KMS-11 (cell line): Measurements from ENCODE around the gene ETNK2.

Experiments used
- H2AFZ ChIP-seq: fragments of 200-600 bp; sonication (generic); 2 replicates; pipeline ENCODE4 v1.6.1; 2016; ENCODE audit warnings: antibody characterized with exemption, mixed run types, low read depth
- H3K27ac ChIP-seq: fragments of 200-600 bp; sonication (generic); 2 replicates; pipeline ENCODE4 v1.6.1; 2016; ENCODE audit warnings: mild to moderate bottlenecking, mixed run types
- H3K27me3 ChIP-seq: fragments of 200-600 bp; sonication (generic); 2 replicates; pipeline ENCODE4 v1.6.1; 2017; ENCODE audit warnings: mild to moderate bottlenecking, low read depth, mixed run types, moderate library complexity; ENCODE audit not compliant: insufficient read depth
- H3K36me3 ChIP-seq: fragments of 200-600 bp; sonication (generic); 2 replicates; pipeline ENCODE4 v1.6.1; 2017; ENCODE audit warnings: mild to moderate bottlenecking, mixed run types; ENCODE audit not compliant: insufficient read depth
- H3K4me1 ChIP-seq: fragments of 200-600 bp; sonication (generic); 2 replicates; pipeline ENCODE4 v1.6.1; 2016; ENCODE audit warnings: mild to moderate bottlenecking, low read depth, mixed run types; ENCODE audit not compliant: poor library complexity, severe bottlenecking
- H3K4me2 ChIP-seq: fragments of 200-600 bp; sonication (generic); 2 replicates; pipeline ENCODE4 v1.7.0; 2016; ENCODE audit warnings: mild to moderate bottlenecking, mixed run types
- H3K4me3 ChIP-seq: fragments of 200-600 bp; sonication (generic); IDR thresholded peaks from 2 replicates; pipeline ENCODE4 v1.6.1; 2017; ENCODE audit warnings: low read depth, low read length, mixed read lengths; ENCODE audit not compliant: insufficient read depth
- H3K79me2 ChIP-seq: fragments of 200-600 bp; sonication (generic); 2 replicates; pipeline ENCODE4 v1.6.1; 2016; ENCODE audit warnings: low read depth, mixed run types; ENCODE audit not compliant: insufficient read depth
- H3K9ac ChIP-seq: fragments of 200-600 bp; sonication (generic); 2 replicates; pipeline ENCODE4 v1.6.1; 2016; ENCODE audit warnings: mild to moderate bottlenecking, mixed run types
- H4K20me1 ChIP-seq: fragments of 200-600 bp; sonication (generic); 2 replicates; pipeline ENCODE4 v1.6.1; 2016; ENCODE audit warnings: mild to moderate bottlenecking, mixed run types; ENCODE audit not compliant: insufficient read depth
- TF ChIP-seq, protein P1 (sequence below): fragments of 200-600 bp; sonication (generic); conservative IDR thresholded peaks from 2 replicates; pipeline ENCODE4 v1.6.1; 2017; ENCODE audit warnings: low read depth, mild to moderate bottlenecking, antibody characterized with exemption, low read length, moderate library complexity, mixed read lengths

The ETNK2 gene

DNA sequence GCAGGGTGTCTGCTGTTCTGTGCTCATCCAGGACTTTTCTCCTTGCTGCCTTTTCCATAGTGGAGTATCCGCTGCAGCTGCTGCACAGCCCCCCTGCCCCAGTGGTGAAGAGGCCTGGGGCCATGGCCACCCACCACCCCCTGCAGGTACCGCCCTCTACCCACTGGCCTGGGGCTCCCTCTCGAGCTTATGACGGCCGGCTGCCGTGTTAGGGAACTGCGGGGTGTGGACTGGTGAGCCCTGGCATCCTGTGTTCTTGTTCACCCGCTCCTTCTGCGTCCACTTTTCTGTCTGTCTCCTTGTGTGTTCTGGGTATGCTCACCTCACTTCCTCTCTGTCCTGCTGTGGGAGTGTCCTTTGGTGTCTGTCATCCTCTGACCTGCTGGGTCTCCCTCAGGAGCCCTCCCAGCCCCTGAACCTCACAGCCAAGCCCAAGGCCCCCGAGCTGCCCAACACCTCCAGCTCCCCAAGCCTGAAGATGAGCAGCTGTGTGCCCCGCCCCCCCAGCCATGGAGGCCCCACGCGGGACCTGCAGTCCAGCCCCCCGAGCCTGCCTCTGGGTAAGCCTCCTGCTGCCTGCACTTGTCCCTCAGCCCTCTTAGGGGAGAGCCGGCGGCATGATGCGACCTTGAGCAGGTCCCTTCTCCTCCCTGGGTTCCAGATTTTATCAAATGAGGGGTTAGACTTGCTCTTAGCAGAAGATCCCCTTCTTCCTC lies 29.8 kb downstream of the ETNK2 start:
- Histone ChIP-seq H3K36me3 (no peaks in the 10 kb centered on the region), H3K4me1 (no peaks in the 10 kb centered on the region), H3K4me2 (no peak overlapping the region), H3K4me3 (no peak overlapping the region), H3K79me2 (no peaks in the 10 kb centered on the region), H3K27me3 (no peaks in the 10 kb centered on the region), H2AFZ (no peak overlapping the region), H3K27ac (no peak overlapping the region), H4K20me1 (no peaks in the 10 kb centered on the region), H3K9ac (no peak overlapping the region)
- TF ChIP-seq, protein P1, sequence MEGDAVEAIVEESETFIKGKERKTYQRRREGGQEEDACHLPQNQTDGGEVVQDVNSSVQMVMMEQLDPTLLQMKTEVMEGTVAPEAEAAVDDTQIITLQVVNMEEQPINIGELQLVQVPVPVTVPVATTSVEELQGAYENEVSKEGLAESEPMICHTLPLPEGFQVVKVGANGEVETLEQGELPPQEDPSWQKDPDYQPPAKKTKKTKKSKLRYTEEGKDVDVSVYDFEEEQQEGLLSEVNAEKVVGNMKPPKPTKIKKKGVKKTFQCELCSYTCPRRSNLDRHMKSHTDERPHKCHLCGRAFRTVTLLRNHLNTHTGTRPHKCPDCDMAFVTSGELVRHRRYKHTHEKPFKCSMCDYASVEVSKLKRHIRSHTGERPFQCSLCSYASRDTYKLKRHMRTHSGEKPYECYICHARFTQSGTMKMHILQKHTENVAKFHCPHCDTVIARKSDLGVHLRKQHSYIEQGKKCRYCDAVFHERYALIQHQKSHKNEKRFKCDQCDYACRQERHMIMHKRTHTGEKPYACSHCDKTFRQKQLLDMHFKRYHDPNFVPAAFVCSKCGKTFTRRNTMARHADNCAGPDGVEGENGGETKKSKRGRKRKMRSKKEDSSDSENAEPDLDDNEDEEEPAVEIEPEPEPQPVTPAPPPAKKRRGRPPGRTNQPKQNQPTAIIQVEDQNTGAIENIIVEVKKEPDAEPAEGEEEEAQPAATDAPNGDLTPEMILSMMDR, result no peak

DNA sequence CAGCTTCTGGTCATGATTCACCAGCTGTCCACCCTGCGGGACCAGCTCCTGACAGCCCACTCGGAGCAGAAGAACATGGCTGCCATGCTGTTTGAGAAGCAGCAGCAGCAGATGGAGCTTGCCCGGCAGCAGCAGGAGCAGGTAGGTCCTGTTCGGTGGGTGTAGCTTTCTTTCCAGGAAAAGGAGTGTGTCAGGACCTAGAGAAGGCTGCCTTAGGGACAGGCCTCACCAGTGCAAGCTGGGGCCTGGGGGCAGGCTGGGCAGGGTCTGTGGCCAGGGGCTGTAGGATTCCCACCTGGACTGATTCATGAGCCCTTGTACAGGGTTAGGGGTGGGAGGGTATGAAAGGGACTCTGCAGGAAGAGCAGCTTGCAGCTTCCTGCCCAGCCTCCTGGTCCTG lies 35.3 kb downstream of the ETNK2 start:
- no peaks in the 10 kb centered on the region for H3K36me3 ChIP-seq
- H3K9ac ChIP-seq, result no peak overlapping the region
- no peak overlapping the region for H3K4me3 ChIP-seq
- H3K4me2 ChIP-seq, result no peak overlapping the region
- TF ChIP-seq, protein P1, result no peak
- no peaks in the 10 kb centered on the region for H3K4me1 ChIP-seq
- H2AFZ ChIP-seq, result no peak overlapping the region
- no peaks in the 10 kb centered on the region for H3K79me2 ChIP-seq
- H3K27ac ChIP-seq, result no peak overlapping the region
- no peaks in the 10 kb centered on the region for H4K20me1 ChIP-seq
- H3K27me3 ChIP-seq, result no peaks in the 10 kb centered on the region

DNA sequence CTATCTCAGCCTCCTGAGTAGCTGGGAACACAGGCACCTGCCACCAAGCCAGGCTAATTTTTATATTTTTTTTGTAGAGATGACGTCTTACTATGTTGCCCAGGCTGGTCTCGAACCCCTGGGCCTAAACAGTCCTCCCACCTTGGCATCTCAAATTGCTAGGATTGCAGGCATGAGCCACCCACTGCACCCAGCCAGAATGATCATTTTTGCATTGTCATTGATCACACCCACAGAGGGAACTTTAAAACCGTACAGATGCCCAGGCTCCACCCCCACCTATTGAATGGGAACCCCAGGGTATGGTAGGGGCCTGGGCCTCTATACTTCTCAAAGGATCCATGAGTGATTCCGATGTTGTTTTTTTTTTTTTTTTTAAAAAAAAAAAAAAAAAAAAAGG lies 36.7 kb downstream of the ETNK2 start:
- TF ChIP-seq, protein P1, result no peak
- no peak overlapping the region for H3K9ac ChIP-seq
- H3K27me3 ChIP-seq, result no peaks in the 10 kb centered on the region
- H2AFZ ChIP-seq, result no peak overlapping the region
- no peak overlapping the region for H3K4me3 ChIP-seq
- H3K4me2 ChIP-seq, result no peak overlapping the region
- H4K20me1 ChIP-seq, result no peaks in the 10 kb centered on the region
- no peaks in the 10 kb centered on the region for H3K79me2 ChIP-seq
- H3K36me3 ChIP-seq, result no peaks in the 10 kb centered on the region
- no peaks in the 10 kb centered on the region for H3K4me1 ChIP-seq
- H3K27ac ChIP-seq, result no peak overlapping the region

DNA sequence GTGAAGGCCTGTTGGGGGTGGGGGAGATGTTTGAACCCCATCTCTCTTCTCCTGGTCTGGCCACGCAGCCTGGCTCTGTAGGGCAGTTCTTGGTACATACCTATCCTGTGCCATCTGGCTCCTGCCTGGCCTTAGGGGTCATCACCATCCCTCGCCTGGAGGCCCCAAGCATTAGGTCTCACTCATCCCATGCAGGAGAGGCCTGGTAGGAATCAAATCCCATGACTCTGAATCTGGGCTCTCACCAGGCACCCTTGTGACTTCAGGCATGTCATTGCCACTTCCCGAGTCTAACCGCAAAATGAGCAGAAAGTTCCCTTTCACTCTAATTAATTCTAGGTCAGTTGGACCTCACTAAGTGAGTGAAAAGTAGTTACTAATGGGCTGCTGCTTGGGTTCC lies 37.2 kb downstream of the ETNK2 start:
- Histone ChIP-seq H3K27me3 (no peaks in the 10 kb centered on the region), H3K36me3 (no peaks in the 10 kb centered on the region), H2AFZ (no peak overlapping the region), H3K79me2 (no peaks in the 10 kb centered on the region), H3K27ac (no peak overlapping the region), H3K4me1 (no peaks in the 10 kb centered on the region), H4K20me1 (no peaks in the 10 kb centered on the region), H3K9ac (no peak overlapping the region), H3K4me2 (no peak overlapping the region), H3K4me3 (no peak overlapping the region)
- TF ChIP-seq, protein P1, result no peak
